Measurements from ENCODE around the gene DDAH2.

DDAH2 gene

GRCh38 chr6:31729979-31730630 lies 1.0 kb upstream of the DDAH2 start:
- peak; percentile 51 for DNase-seq

- peak; percentile 75 for DNase-seq
Measured at GRCh38 chr6:31729515-31729978, 448 bp upstream of the DDAH2 start.

DNA sequence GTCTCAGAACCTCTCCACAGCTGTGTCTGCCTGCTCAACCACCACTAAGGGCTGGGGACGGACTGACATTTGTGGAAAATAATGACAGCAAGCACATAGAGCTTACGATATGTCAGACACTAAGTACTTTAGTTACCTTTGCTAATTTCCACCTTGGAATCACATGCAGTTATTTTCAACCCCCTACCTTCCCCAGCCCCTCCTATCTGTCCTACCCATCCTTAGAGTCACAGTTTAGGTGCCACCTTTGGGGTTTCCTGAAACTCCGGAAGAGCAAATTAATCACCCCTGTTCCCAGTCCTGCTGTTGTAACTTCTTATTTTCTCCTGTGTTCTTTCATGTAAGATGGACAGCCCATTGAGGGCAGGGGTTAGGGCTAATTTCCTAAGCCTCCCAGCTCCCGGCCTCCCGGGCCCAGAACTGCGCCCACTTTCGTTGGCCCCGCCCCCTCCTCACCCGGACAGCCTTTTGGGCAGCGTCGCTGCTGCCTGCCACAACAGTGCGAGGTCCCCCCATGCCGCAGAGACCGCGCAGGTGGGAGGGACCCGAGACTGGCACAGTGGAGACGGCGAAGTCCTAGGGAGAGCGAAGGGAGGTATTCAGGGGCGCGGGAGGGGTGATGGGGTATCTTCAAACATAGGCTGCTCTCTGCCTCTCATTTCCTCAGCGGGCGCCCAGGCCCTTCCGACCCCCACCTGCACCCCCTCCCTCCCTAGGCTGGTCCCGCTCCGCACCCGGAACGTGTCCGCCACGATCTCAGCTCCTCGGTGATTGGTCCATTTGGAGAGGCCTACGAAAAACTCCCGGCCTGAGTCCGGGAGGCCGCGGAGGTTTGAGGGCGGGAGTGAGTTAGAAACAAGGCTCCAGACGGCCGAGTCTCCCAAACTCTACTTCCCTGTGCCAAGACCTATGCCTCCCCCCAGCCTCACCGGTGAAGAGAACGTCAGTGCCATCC lies 1.1 kb downstream of the DDAH2 start:
- no peak for DNase-seq

DNA sequence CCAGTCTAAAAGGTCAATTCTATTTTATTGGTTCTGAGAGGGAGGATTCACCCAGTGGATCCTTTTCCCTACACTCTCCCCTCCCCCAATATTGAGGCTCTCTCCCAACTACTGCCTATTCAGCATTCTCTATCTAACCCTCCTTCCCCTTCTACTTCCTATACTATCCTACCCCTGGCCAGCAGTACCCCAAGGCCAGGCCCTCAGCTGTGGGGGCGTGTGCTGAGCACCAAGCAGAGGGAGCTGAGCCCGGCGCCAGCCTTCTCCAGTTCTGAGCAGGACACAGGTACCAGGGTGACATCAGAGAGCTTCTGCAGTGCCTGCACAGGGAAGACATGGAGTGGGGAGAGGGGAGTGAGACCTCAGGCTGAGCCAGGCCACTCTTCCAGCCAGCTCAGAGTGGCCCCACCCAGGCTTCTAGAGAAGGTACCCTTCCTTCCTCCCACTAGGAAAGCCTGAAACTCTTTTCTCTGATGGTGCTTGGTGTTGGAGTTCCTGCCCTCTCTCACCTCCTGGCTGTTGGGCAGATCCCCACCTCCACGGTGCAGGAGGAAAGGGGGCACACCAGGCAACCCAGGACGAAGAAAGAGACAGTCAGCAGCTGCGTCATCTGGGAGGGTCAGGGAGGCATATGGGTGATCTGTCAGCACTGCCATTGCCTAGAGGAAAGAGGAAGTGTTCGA lies 1.9 kb downstream of the DDAH2 start:
- DNase-seq, result no peak

DNA sequence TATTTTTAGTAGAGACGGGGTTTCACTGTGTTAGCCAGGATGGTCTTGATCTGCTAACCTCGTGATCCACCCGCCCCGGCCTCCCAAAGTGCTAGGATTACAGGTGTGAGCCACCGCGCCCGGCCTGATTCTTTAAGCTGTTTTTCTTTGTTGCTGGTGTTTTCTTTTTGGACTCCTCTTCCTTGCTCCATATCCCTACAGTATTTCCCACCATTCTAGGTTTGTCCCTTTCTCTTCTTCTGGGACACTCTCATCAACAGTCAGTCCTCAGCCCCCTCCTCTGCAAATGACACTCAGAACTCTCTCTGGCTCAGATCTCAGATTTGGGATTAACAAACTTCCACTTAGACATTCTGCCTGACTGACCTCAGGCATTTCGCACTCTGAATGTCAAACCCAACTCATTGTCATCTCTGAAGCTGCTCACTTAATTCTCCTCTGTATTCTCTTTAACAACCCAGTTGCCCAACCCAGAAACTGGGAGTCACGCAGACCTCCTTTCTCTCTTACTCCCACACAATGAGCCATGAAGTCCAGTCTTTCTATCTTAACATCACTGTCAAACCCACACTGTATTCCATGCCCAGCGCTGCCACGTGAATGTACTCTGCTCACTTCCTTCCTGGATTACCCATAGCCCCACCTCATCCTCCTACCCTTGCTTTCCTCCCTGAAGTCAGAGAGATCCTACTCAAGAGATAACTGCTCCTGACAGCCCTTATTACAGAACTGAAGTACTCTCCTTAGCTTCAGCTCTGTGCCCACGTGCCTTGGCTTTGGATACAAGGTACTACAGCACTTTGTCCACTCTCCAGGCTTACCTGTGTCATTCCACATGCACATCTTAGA lies 3.4 kb downstream of the DDAH2 start:
- DNase-seq, result no peak

DNA sequence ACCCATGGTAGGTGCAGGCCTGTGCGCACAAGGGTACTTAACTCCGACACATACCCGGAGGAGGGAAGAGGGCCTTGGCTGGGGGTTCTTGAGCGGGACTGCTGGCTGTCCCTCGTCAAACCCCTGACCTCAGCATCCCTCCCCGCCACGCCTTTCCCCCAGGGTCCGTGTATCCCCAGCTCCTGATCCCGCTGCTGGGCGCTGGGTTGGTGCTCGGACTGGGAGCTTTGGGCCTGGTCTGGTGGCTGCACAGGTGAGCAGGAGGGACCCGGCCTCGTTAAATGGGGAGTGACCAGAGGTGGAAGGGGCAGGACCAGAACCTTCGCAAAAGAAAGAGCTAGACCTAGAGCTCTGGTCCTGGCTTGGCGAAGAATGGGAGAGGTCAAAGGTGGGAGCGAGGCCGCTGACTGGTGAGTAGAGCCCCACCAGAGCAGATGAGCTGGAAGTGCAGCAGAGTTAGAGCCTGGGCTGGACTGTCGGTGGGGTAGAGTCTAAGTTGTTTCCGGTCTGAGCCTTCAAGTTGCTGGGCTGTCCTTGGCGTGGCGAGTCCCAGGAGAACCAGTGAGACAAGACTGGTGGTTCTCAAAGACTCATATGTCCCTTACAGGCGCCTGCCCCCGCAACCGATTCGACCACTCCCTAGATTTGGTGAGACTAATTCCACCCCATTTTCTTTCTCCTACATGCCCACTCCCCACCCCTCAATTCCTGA lies 5.0 kb downstream of the DDAH2 start:
- no peak for DNase-seq

DNA sequence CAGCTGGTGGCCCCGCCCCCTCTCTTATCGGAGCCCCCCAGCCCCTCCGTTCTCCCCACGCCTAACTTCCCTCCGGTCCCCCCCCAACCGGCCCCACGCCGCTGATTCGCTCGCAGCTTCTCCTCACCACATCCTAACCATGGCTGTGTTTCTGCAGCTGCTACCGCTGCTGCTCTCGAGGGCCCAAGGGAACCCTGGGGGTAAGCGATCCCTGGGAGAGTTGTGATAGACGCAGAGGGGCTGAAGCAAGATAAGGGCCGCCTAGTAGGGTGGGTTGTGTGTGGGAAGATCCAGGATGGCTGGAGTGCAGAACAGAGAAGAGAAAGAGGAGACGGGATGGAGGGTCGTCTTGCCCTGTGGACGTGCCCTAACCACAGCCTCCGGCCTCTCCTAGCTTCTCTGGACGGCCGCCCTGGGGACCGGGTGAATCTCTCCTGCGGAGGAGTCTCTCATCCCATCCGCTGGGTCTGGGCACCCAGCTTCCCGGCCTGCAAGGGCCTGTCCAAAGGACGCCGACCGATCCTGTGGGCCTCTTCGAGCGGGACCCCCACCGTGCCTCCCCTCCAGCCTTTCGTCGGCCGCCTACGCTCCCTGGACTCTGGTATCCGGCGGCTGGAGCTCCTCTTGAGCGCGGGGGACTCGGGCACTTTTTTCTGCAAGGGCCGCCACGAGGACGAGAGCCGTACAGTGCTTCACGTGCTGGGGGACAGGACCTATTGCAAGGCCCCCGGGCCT lies 5.7 kb downstream of the DDAH2 start, which contains the start of gene MPIG6B:
Gene MPIG6B (plus strand): TSS at position 129 of the 735 bp plus-strand sequence. CDS start 11 bp downstream, at position 140.
- no peak for DNase-seq

DNA sequence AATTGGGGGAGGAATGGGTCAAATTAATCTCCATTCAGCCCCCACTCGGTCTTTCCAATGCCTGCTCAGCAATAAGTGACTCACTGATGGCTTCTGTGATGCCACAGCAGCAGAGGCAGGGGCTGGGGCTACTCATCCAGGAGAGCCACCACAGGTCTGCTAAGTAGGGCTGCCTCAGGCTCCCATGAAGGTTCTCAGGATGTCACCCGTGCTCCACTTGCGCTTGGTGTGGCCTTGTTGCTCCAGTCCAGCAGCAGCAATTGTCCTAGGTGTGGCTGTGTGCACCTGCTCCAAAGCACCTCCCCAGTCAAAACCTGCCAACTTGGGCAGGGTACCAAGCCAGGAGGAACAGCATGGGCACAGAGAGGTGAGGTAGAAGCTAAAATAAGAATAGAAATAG lies 6.9 kb downstream of the DDAH2 start:
- DNase-seq, result no peak

DNA sequence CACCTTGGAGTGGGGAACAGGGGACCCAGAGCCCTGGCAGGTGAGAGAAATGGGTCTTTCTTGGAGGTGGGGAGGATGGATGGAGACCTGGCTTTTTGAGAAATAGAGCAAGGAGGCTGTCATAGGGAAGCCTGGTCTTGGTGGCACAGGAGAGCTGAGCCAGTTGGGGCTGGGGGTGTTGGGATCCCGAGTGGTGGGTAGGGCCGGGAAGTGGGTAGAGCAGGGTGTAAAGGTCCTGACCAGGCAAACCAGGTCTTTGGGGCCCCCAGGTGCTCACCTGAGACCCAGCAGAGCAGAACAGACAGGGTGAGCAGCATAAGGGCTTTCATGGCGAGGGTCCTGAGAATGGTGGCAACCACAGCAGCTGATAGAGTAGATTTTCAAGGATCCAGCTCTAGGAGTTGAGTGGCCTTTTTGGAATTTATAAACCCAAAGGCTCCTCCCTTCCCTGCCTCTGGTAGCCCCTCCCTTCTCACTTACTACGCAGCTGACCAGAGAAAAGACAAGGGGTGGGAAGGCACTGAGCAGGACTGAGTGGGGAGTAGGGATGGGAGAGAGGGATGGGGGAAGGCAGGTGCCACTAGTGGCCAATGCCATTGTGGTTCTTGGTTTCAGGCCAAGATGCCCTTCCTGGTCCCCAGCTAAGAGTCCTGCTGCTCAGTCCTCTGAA lies 7.6 kb downstream of the DDAH2 start, which contains the start of gene LY6G6C:
Gene LY6G6C (minus strand): TSS at position 396 of the 670 bp plus-strand sequence. CDS start 67 bp downstream, at position 329.
- DNase-seq, result no peak

GRCh38 chr6:31720196-31720770 lies 8.8 kb downstream of the DDAH2 start:
- no peak for DNase-seq

DNA sequence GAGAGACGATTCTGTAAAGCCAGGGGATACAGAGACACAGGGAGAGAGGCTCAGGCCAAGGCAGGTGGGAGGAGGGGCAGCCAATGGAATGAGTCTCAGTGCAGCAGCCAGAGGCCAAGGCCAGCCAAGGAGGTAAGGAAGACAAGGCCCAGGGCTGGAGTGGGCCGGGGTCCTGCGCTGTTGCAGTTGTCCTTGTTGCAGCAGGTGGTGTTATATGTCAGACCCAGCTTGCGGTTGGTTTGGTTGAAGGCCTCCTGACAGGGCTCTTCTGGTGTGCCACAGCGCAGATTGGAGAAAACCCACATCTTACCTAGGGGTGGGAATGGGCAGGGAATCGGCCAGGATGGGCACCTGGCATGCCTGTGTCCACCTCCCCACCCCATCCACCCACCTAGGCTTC lies 10.1 kb downstream of the DDAH2 start:
- DNase-seq, result no peak

GRCh38 chr6:31718265-31718664 lies 10.8 kb downstream of the DDAH2 start:
- no peak for DNase-seq

GRCh38 chr6:31717499-31718222 lies 11.4 kb downstream of the DDAH2 start:
- no peak for DNase-seq

GRCh38 chr6:31715022-31715958 lies 13.8 kb downstream of the DDAH2 start, which contains the start of gene LY6G6D:
Gene LY6G6D, plus strand, starts transcription at chr6:31715348. Its CDS starts 8 bp downstream, at chr6:31715356.
- DNase-seq, result no peak

DNA sequence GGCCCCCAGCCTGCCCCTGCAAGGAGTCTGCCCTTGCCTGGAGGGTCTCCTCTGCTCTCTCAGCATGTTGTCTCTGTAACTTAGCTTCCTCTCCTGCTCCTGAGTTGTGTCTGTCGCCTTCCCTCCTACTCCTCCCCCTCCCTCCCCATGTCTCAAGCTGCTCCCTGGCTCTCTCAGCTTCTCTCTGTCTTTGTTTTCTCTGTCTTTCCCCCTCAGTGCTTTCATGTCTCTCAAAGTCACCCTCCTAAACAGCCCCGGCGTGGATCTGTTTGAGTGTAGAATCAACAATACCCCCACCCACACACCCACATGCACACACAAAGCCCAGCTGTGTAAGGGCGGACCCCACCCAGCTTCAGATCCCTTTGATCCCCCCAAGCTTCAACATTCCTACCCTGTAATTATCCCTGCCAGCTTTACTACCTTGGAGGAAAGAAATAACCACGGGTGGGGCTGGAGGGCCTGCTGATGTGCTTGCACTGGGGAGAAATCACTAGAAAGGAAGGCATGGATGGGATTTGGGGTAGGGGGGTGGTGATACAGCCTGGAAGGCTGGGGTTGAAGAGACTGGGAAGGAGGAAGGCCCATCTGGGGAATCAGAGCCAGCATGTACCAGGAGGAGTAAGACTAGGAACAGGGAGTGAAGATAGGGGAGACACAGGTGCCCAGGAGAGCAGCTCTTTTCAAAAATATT lies 15.0 kb downstream of the DDAH2 start:
- DNase-seq, result no peak

GRCh38 chr6:31713465-31713864 lies 15.6 kb downstream of the DDAH2 start:
- no peak for DNase-seq

DNA sequence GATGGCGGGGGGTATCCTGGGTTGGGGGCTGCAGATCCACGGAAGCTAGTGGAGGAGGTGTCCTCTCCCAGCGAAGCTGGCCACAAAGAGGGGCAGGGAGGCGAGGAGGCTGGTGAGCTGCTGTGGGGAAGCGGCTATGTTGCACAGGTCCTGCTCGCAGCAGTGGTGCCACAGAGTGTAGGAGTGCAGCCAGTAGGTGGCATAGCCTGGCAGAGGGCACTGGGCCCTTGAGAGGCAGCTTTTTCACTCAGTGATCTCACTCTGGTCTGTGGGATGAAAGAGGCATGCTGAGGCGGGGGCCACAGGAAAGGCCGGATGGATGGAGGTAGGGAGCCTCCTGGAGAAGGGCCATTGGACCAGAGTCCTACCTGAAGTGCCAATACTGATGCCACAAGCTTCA lies 16.8 kb downstream of the DDAH2 start:
- DNase-seq, result peak; percentile 9
